Measurements from ENCODE around the gene CXCR5. TPM values are rescaled to one million over a fixed set of nuclear protein-coding genes. Genes with fewer than 3 reads are reported as not detected.

The CXCR5 gene
- total and polyA plus RNA-seq, 2 of the 4 experiments (the other 2 are of a cell fraction) = not detected

DNA sequence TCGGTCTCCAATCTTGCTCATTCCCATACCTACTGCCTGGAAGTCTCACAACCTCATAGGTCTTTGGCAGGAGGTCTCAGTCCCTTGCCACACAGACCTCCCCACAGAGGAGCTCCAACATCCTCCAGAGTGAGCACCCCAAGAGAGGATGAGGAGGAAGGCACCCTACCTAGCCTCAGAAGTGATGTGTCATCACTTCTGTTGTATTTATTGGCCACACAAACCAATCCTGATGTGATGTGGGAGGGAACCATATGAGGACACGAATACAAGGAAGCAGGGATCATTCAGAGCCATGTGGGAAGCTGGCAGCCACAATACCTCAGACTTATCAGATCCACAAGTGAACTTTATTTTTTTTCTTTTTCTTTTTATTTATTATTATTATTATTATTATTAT, 63.4 kb downstream of the CXCR5 start:
- H3K4ac ChIP-seq (ENCODE audit: low read depth, low read length) = no peak overlapping the region
- no peaks in the 10 kb centered on the region for H3K36me3 ChIP-seq (ENCODE audit: control insufficient read depth, insufficient read depth, low read length)
- H3K27ac ChIP-seq (ENCODE audit: insufficient read depth, low read length) = no peak overlapping the region
- H3K9me3 ChIP-seq (ENCODE audit: control insufficient read depth, insufficient read depth, low read length) = no peaks in the 10 kb centered on the region
- H4K8ac ChIP-seq (ENCODE audit: low read depth in 2 of 2, low read length in 2 of 2) = no peak overlapping the region
- no peak overlapping the region for H3K4me3 ChIP-seq (ENCODE audit: insufficient read depth, low read depth, low read length)
- H3K23ac ChIP-seq (ENCODE audit: low read depth, low read length) = no peak overlapping the region
- DNase-seq (no peak), ATAC-seq (ENCODE audit: low read depth) (no peak)
- H3K4me1 ChIP-seq (ENCODE audit: control insufficient read depth, insufficient read depth, low read length) = no peaks in the 10 kb centered on the region
- H4K20me1 ChIP-seq (ENCODE audit: insufficient read depth, low read length) = no peaks in the 10 kb centered on the region
- H2AK9ac ChIP-seq (replicated peaks; ENCODE audit: low read depth, low read length, poor library complexity) = no peak overlapping the region
- POLR2A ChIA-PET (ENCODE audit: unreplicated experiment) = no interaction called here
- no peaks in the 10 kb centered on the region for H3K79me1 ChIP-seq (ENCODE audit: low read depth in 1 of 2, low read length in 2 of 2)
- no peak overlapping the region for H3K56ac ChIP-seq (ENCODE audit: extremely low read depth, insufficient read depth, low read length)
- no peak overlapping the region for H3K18ac ChIP-seq (ENCODE audit: low read depth, low read length)
- H4K5ac ChIP-seq (ENCODE audit: low read depth, low read length) = no peak overlapping the region
- TF ChIP-seq, protein P1, sequence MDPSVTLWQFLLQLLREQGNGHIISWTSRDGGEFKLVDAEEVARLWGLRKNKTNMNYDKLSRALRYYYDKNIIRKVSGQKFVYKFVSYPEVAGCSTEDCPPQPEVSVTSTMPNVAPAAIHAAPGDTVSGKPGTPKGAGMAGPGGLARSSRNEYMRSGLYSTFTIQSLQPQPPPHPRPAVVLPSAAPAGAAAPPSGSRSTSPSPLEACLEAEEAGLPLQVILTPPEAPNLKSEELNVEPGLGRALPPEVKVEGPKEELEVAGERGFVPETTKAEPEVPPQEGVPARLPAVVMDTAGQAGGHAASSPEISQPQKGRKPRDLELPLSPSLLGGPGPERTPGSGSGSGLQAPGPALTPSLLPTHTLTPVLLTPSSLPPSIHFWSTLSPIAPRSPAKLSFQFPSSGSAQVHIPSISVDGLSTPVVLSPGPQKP (IDR thresholded peaks at IDR 0.05; ENCODE audit: borderline replicate concordance, low read depth, low read length) = no peak
- TF ChIP-seq MAFK (IDR thresholded peaks at IDR 0.05; ENCODE audit: low read depth, low read length) = peak; percentile 65
- no peak overlapping the region for H3K9ac ChIP-seq (ENCODE audit: low read depth, low read length)
- H4K91ac ChIP-seq (ENCODE audit: insufficient read depth, low read depth, low read length) = no peak overlapping the region
- H3K4me2 ChIP-seq (ENCODE audit: low read depth, low read length) = no peak overlapping the region
- in situ Hi-C loops (cut with MboI; ENCODE audit: low sequenced_read_pairs) (no loop called here), intact Hi-C loops (cut with micrococcal nuclease) (no loop called here), dilution Hi-C loops (cut with HindIII; ENCODE audit: low sequenced_read_pairs, unreplicated experiment) (no loop called here)
- BruUV-seq (replicated peaks) = no TSS peak
- peaks cover 32% of the 10 kb centered on the region for H3K27me3 ChIP-seq (ENCODE audit: control insufficient read depth, insufficient read depth, low read length)
- no peak overlapping the region for H2BK20ac ChIP-seq (ENCODE audit: low read depth, low read length)
- no CpG with 5 or more reads among the region's 2 CpGs for WGBS, 2 experiments (ENCODE audit: extremely low coverage in 2 of 2, insufficient read length in 1 of 2)
- no peak overlapping the region for H2BK120ac ChIP-seq (ENCODE audit: low read depth, low read length)
- no peak overlapping the region for H2AK5ac ChIP-seq (ENCODE audit: low read depth, low read length)
- no peak overlapping the region for H2BK15ac ChIP-seq (ENCODE audit: low read depth, low read length)
- H2BK5ac ChIP-seq (ENCODE audit: low read depth, low read length, poor library complexity, severe bottlenecking) = no peak overlapping the region
- no peak overlapping the region for H2AFZ ChIP-seq (replicated peaks; ENCODE audit: low read length, poor library complexity)
- no peaks in the 10 kb centered on the region for H3K9me1 ChIP-seq (ENCODE audit: insufficient read depth, low read length)
- CTCF ChIA-PET = no interaction called here
- no peak overlapping the region for H3K14ac ChIP-seq (replicated peaks; ENCODE audit: low read depth, low read length)

Small RNAs within 50 kb of the gene (microRNA-seq; reads per million reads assigned to microRNA genes)
- gene MIR4492 (ENCODE audit: insufficient read depth in 1 of 2, insufficient read length in 1 of 2, unreplicated experiment in 1 of 2) = 0 reads per million in 2 experiments
- not detected for gene RF00019 (ENCODE audit: insufficient read depth, insufficient read length)
- not detected for gene RN7SL688P (ENCODE audit: insufficient read depth, insufficient read length)

Small RNAs within 50 kb of the gene (small RNA-seq; reads per million reads assigned to genes)
- gene MIR4492 = 0 reads per million in 5 experiments
- 0 reads per million in 5 experiments for gene RF00019
- gene RN7SL688P = 0 reads per million in 5 experiments

Other genes with a start within 250 kb of the CXCR5 start
- not detected in 2 replicates for gene TREH, start 204.2 kb upstream of the CXCR5 start, total RNA-seq (2012; rRNA removed)
- not detected in 2 replicates for gene TREH, start 204.2 kb upstream of the CXCR5 start, polyA plus RNA-seq (2012; rRNA removed)
- 197 and 225 TPM in 2 replicates for gene DDX6, start 92.7 kb upstream of the CXCR5 start, total RNA-seq (2012; rRNA removed)
- 14.7 and 19.2 TPM in 2 replicates for gene DDX6, start 92.7 kb upstream of the CXCR5 start, polyA plus RNA-seq (2012; rRNA removed)
- 1.7 and 2.3 TPM in 2 replicates for gene BCL9L, start 42.0 kb downstream of the CXCR5 start, total RNA-seq (2012; rRNA removed)
- 17.0 and 21.5 TPM in 2 replicates for gene BCL9L, start 42.0 kb downstream of the CXCR5 start, polyA plus RNA-seq (2012; rRNA removed)
- gene UPK2, start 72.4 kb downstream of the CXCR5 start, total RNA-seq (2012; rRNA removed) = not detected in 2 replicates
- 0.26 and 0.39 TPM in 2 replicates for gene UPK2, start 72.4 kb downstream of the CXCR5 start, polyA plus RNA-seq (2012; rRNA removed)
- gene FOXR1, start 87.9 kb downstream of the CXCR5 start, total RNA-seq (2012; rRNA removed) = not detected in 2 replicates
- gene FOXR1, start 87.9 kb downstream of the CXCR5 start, polyA plus RNA-seq (2012; rRNA removed) = not detected in 2 replicates
- gene CENATAC, start 114.2 kb downstream of the CXCR5 start, total RNA-seq (2012; rRNA removed) = 13.1 and 15.3 TPM in 2 replicates
- 15.0 and 16.7 TPM in 2 replicates for gene CENATAC, start 114.2 kb downstream of the CXCR5 start, polyA plus RNA-seq (2012; rRNA removed)
- gene RPS25, start 134.5 kb downstream of the CXCR5 start, total RNA-seq (2012; rRNA removed) = 727 and 842 TPM in 2 replicates
- gene RPS25, start 134.5 kb downstream of the CXCR5 start, polyA plus RNA-seq (2012; rRNA removed) = 905 and 1,237 TPM in 2 replicates
- gene TRAPPC4, start 134.9 kb downstream of the CXCR5 start, total RNA-seq (2012; rRNA removed) = 102 and 151 TPM in 2 replicates
- gene TRAPPC4, start 134.9 kb downstream of the CXCR5 start, polyA plus RNA-seq (2012; rRNA removed) = 162 and 253 TPM in 2 replicates
- gene SLC37A4, start 147.0 kb downstream of the CXCR5 start, total RNA-seq (2012; rRNA removed) = 7.5 and 8.3 TPM in 2 replicates
- gene SLC37A4, start 147.0 kb downstream of the CXCR5 start, polyA plus RNA-seq (2012; rRNA removed) = 14.3 and 15.1 TPM in 2 replicates
- gene HYOU1, start 173.3 kb downstream of the CXCR5 start, total RNA-seq (2012; rRNA removed) = 152 and 181 TPM in 2 replicates
- 117 and 120 TPM in 2 replicates for gene HYOU1, start 173.3 kb downstream of the CXCR5 start, polyA plus RNA-seq (2012; rRNA removed)
- 22.2 and 30.5 TPM in 2 replicates for gene VPS11, start 183.9 kb downstream of the CXCR5 start, total RNA-seq (2012; rRNA removed)
- gene VPS11, start 183.9 kb downstream of the CXCR5 start, polyA plus RNA-seq (2012; rRNA removed) = 19.7 and 20.7 TPM in 2 replicates
- gene HMBS, start 201.0 kb downstream of the CXCR5 start, total RNA-seq (2012; rRNA removed) = 13.9 and 17.9 TPM in 2 replicates
- 55.3 and 59.5 TPM in 2 replicates for gene HMBS, start 201.0 kb downstream of the CXCR5 start, polyA plus RNA-seq (2012; rRNA removed)
- gene DPAGT1, start 218.0 kb downstream of the CXCR5 start, total RNA-seq (2012; rRNA removed) = 13.6 and 15.2 TPM in 2 replicates
- 51.2 and 53.4 TPM in 2 replicates for gene DPAGT1, start 218.0 kb downstream of the CXCR5 start, polyA plus RNA-seq (2012; rRNA removed)
- 2.2 TPM in 2 replicates for gene C2CD2L, start 223.5 kb downstream of the CXCR5 start, total RNA-seq (2012; rRNA removed)
- 8.7 and 9.5 TPM in 2 replicates for gene C2CD2L, start 223.5 kb downstream of the CXCR5 start, polyA plus RNA-seq (2012; rRNA removed)
- gene HINFP, start 237.7 kb downstream of the CXCR5 start, total RNA-seq (2012; rRNA removed) = 8.1 and 9.1 TPM in 2 replicates
- 12.8 and 15.3 TPM in 2 replicates for gene HINFP, start 237.7 kb downstream of the CXCR5 start, polyA plus RNA-seq (2012; rRNA removed)